ENCODE data around the gene CCDC9B. TPM values are rescaled to one million over a fixed set of nuclear protein-coding genes. Genes with fewer than 3 reads are reported as not detected.

Gene CCDC9B
- total RNA-seq, 1 donor from 2014 or later = 155 TPM

DNA sequence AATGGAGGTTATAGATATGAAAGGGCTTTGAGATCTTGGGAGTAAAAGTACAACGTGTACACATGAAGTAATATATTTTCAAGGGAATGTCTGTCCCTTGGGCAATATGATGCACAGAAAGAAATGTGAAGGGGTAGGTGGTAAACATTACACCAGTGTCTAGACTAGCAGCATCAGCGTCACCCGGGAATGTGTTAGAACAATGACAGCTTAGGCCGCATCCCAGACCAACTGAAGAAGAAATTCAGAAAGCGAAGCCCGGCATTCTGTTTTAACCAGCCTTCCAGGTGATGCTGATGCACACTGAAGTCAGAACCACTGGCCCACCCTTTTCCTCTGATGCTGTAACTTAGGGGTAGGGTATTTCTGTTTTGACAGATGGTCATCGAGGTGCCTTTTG is 10.9 kb downstream of the CCDC9B start:
- TF ChIP-seq, protein P1, sequence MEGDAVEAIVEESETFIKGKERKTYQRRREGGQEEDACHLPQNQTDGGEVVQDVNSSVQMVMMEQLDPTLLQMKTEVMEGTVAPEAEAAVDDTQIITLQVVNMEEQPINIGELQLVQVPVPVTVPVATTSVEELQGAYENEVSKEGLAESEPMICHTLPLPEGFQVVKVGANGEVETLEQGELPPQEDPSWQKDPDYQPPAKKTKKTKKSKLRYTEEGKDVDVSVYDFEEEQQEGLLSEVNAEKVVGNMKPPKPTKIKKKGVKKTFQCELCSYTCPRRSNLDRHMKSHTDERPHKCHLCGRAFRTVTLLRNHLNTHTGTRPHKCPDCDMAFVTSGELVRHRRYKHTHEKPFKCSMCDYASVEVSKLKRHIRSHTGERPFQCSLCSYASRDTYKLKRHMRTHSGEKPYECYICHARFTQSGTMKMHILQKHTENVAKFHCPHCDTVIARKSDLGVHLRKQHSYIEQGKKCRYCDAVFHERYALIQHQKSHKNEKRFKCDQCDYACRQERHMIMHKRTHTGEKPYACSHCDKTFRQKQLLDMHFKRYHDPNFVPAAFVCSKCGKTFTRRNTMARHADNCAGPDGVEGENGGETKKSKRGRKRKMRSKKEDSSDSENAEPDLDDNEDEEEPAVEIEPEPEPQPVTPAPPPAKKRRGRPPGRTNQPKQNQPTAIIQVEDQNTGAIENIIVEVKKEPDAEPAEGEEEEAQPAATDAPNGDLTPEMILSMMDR (IDR thresholded peaks at IDR 0.05; ENCODE audit: borderline replicate concordance) = no peak
- peaks cover 100% of the 10 kb centered on the region for H3K4me1 ChIP-seq
- no peaks in the 10 kb centered on the region for H3K9me3 ChIP-seq (replicated peaks)
- H3K27me3 ChIP-seq (ENCODE audit: low read depth) = no peaks in the 10 kb centered on the region
- peaks cover under 1% of the 10 kb centered on the region for H3K36me3 ChIP-seq
- no peak for DNase-seq
- H3K4me3 ChIP-seq = no peak overlapping the region
- peak overlapping the region; percentile 99 for H3K27ac ChIP-seq (replicated peaks)
- intact Hi-C loops (cut with micrococcal nuclease) = no loop called here

DNA sequence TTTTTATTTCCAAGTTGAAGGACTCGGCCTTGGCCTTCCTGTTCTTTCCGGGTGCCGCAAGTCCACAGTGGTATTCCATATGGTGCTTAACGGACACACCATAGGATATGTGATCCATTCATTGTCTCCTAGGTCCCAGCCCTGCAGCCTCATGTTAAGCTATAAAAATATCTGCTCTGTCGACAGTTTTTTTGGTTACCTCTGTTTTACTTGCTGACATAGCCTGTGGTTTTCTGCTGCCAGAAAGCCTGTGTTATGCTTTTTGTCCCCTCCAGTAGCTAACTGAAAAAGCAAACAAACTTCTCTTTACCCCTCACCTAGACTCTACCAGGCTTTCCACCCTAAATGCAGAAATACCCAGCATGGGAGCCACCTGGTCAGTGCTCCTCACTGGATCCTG is 12.0 kb downstream of the CCDC9B start:
- H3K9me3 ChIP-seq (replicated peaks) = no peaks in the 10 kb centered on the region
- no peaks in the 10 kb centered on the region for H3K36me3 ChIP-seq
- DNase-seq = no peak
- TF ChIP-seq, protein P1 (IDR thresholded peaks at IDR 0.05; ENCODE audit: borderline replicate concordance) = no peak
- peak overlapping the region; percentile 99 for H3K27ac ChIP-seq (replicated peaks)
- no peaks in the 10 kb centered on the region for H3K27me3 ChIP-seq (ENCODE audit: low read depth)
- intact Hi-C loops (cut with micrococcal nuclease) = no loop called here
- H3K4me1 ChIP-seq = peaks cover 99% of the 10 kb centered on the region
- no peak overlapping the region for H3K4me3 ChIP-seq

DNA sequence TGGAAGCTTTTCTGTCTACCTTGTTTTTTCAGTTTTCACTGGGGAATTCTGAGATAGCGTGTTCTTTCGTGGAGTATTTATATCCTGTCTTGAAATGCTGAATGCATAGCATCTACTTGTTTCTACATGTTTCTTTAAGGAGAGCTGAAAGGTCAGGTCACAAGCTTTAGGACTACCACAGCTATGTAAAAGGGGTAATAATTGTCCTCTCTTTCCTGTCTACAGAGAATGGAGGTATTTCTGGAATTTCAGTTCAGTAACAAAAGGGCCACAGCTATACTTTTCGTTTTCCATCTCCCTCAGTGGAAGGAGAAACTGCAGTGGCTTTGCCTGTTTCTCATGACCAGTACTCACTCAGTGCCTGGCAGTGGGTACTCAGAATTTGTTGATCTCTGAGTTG is 12.6 kb downstream of the CCDC9B start:
- no peak for DNase-seq
- intact Hi-C loops (cut with micrococcal nuclease) = no loop called here
- TF ChIP-seq, protein P1 (IDR thresholded peaks at IDR 0.05; ENCODE audit: borderline replicate concordance) = no peak
- no peaks in the 10 kb centered on the region for H3K27me3 ChIP-seq (ENCODE audit: low read depth)
- H3K27ac ChIP-seq (replicated peaks) = peak overlapping the region; percentile 99
- H3K4me1 ChIP-seq = peaks cover 94% of the 10 kb centered on the region
- no peaks in the 10 kb centered on the region for H3K36me3 ChIP-seq
- peak overlapping the region; percentile 88 for H3K4me3 ChIP-seq
- no peaks in the 10 kb centered on the region for H3K9me3 ChIP-seq (replicated peaks)

DNA sequence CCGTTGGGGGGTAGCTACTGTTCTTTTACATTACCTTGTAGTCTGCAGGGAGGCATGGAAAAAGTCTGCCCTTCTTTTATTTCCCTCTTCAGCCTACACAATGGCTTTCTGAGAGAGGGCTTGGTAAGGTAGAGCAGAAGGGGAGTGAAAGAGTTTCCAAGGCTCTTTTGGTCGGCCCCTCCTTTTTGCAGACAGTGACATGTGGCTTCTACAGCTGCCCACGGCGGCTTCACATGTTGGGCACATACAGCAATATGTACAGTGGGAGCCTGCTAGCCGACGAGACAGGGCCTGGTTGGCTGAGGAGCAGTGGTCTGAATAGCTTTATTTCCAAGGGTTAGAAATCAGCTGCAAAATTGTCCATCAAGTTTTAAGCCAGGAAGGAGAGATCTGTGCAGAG is 13.3 kb downstream of the CCDC9B start:
- TF ChIP-seq, protein P1 (IDR thresholded peaks at IDR 0.05; ENCODE audit: borderline replicate concordance) = no peak
- Histone ChIP-seq H3K27ac (replicated peaks) (peak overlapping the region; percentile 99), H3K4me3 (peak overlapping the region; percentile 88), H3K36me3 (no peaks in the 10 kb centered on the region), H3K27me3 (ENCODE audit: low read depth) (no peaks in the 10 kb centered on the region), H3K9me3 (replicated peaks) (no peaks in the 10 kb centered on the region), H3K4me1 (peaks cover 94% of the 10 kb centered on the region)
- no peak for DNase-seq
- intact Hi-C loops (cut with micrococcal nuclease) = no loop called here

DNA sequence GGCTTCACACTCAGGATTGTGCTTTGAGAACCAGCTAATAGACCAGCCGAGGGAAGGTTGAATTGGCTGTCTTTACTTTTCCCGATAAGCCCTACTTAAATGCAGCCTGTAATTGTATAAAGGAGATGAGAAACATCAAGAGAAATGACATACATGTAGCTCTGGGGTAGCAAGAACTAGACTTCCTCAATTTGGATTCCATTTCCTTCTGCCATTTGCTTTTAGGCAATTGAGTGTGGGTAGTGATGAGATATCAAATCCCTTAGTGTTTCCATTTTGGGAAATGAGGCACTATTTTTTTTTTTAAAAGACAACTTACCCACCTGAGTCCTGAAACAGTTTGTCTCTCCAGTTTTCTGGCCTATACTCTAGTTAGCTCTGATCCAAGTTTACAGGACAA is 15.0 kb downstream of the CCDC9B start:
- Histone ChIP-seq H3K9me3 (replicated peaks) (no peaks in the 10 kb centered on the region), H3K27me3 (ENCODE audit: low read depth) (no peaks in the 10 kb centered on the region), H3K4me1 (peaks cover 78% of the 10 kb centered on the region), H3K27ac (replicated peaks) (peak overlapping the region; percentile 99), H3K4me3 (peak overlapping the region; percentile 88), H3K36me3 (no peaks in the 10 kb centered on the region)
- intact Hi-C loops (cut with micrococcal nuclease) = no loop called here
- no peak for DNase-seq
- TF ChIP-seq, protein P1 (IDR thresholded peaks at IDR 0.05; ENCODE audit: borderline replicate concordance) = no peak

DNA sequence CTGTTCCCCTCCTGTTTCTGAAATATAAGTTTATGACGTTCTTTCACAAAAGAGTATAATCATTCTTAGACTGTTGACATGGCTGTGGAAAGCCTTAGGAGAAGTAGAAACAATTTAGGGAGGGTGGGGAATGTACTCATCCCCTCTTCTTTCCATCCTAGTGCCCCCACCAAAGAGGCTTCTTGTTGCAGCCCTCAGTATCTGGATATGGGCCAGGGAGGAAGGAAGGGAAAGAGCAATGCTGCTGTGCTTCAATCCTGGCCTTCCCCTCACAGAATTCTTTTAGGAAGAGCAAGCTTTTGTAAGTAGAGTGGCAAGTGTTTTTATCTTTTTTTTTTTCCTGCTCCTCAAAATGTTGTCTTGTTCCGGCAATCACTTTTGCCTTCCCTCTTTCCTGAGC is 15.6 kb downstream of the CCDC9B start:
- intact Hi-C loops (cut with micrococcal nuclease) = no loop called here

More for the DNA sequence above, 15.6 kb downstream of the CCDC9B start:
- Histone ChIP-seq H3K27me3 (ENCODE audit: low read depth) (no peaks in the 10 kb centered on the region), H3K27ac (replicated peaks) (peak overlapping the region; percentile 99), H3K4me3 (peak overlapping the region; percentile 88), H3K4me1 (peaks cover 77% of the 10 kb centered on the region), H3K9me3 (replicated peaks) (no peaks in the 10 kb centered on the region), H3K36me3 (no peaks in the 10 kb centered on the region)
- TF ChIP-seq, protein P1 (IDR thresholded peaks at IDR 0.05; ENCODE audit: borderline replicate concordance) = no peak
- no peak for DNase-seq
